Naive B cell (primary cell): Measurements from ENCODE around the gene DAAM2. TPM values are rescaled to one million over a fixed set of nuclear protein-coding genes. Genes with fewer than 3 reads are reported as not detected.

Experiments
- ATAC-seq, 2 donors: fragments of 150-1000 bp; cut with Tn5 transposase; 2 replicates each; pipeline ENCODE4 v1.10.0; 2021; ENCODE audit warnings: low read depth in 2 of 2, mild to moderate bottlenecking in 2 of 2, moderate library complexity in 2 of 2
- DNase-seq: peaks from one replicate; pipeline ENCODE4 v3.0.0; 2022
- H3K27ac Mint-ChIP-seq, 6 donors: one replicate each; pipeline ENCODE4 v1.8.0; 2020 to 2022; ENCODE audit warnings: mild to moderate bottlenecking in 6 of 6, mixed read lengths in 6 of 6, moderate library complexity in 5 of 6, inconsistent platforms in 2 of 6
- H3K27me3 Mint-ChIP-seq, 3 donors: one replicate each; pipeline ENCODE4 v1.8.0; 2021 to 2022; ENCODE audit warnings: mixed read lengths in 3 of 3, mild to moderate bottlenecking in 1 of 3
- H3K36me3 Mint-ChIP-seq, 2 donors: one replicate each; pipeline ENCODE4 v1.8.0; 2020 to 2022; ENCODE audit warnings: mixed read lengths in 2 of 2, inconsistent platforms in 1 of 2, mild to moderate bottlenecking in 1 of 2
- H3K4me1 Mint-ChIP-seq, 3 donors: one replicate each; pipeline ENCODE4 v1.8.0; 2020 to 2022; ENCODE audit warnings: mixed read lengths in 3 of 3, inconsistent platforms in 1 of 3, mild to moderate bottlenecking in 1 of 3, moderate library complexity in 1 of 3
- H3K4me3 Mint-ChIP-seq, 8 donors: one replicate each; pipeline ENCODE4 v1.8.0; 2020 to 2022; ENCODE audit warnings: mild to moderate bottlenecking in 8 of 8, mixed read lengths in 8 of 8, moderate library complexity in 8 of 8, inconsistent platforms in 2 of 8
- H3K9me3 Mint-ChIP-seq, 7 donors: one replicate each; pipeline ENCODE4 v1.8.0; 2020 to 2022; ENCODE audit warnings: mixed read lengths in 7 of 7, mild to moderate bottlenecking in 5 of 7, inconsistent platforms in 2 of 7, moderate library complexity in 1 of 7
- polyA plus RNA-seq, 6 donors: library from polyadenylated mRNA; unstranded; fragments of 300-500 nt; fragmentation: Illumina TruSeq; gene quantifications; one replicate each; pipeline ENCODE4 v1.2.3, GENCODE V29; 2021; ENCODE audit warnings: low read depth in 6 of 6

DAAM2 gene
- polyA plus RNA-seq, 6 donors from 2014 or later, result not detected

DNA sequence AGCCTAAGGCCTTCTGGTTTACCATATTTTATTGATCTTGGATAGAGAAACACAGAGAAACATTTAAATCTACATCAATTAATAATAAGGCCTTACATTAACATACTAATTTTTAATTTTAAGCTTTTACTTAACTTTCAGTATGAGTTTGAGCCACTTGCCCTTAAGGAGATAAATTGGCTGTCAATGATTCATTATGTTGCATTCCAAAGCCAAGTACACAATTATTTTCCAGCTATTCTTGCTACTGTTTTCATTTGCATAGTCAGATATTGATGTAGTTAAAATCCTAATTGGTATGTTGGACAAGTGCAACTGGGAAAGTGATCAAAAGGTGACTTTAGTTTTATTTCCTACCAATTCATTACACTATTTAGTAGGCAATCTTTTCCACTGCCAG is 83.9 kb downstream of the DAAM2 start:
- DNase-seq, result no peak
- no peak overlapping the region for H3K4me3 Mint-ChIP-seq
- H3K9me3 Mint-ChIP-seq, result peaks cover 0 to 6% (median 0%) of the 10 kb centered on the region in 7 donors
- no peaks in the 10 kb centered on the region for H3K4me1 Mint-ChIP-seq
- H3K36me3 Mint-ChIP-seq, result no peaks in the 10 kb centered on the region
- peaks cover 18 to 59% (median 32%) of the 10 kb centered on the region in 3 donors for H3K27me3 Mint-ChIP-seq
- H3K27ac Mint-ChIP-seq, result no peak overlapping the region
- ATAC-seq, result no peak

DNA sequence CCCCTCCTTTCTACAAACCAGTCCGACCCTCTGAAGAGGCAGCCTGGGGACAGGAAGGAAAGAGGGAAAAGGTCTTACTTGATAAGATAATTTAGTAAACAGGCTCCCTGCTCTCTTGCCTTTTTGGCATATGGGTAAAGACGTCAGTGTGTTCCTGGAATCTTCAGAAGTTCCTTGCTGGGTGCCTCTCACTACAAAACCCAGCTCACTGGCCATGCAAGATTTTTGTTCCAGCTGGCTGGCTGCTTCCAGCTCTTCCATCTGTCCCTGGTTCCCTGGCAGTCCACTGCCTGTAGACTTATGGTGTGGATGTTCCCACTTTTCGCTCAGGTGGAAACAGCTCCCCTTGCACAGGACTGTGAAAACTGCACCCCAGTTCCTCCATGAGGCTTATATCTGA is 84.7 kb downstream of the DAAM2 start:
- ATAC-seq (no peak), DNase-seq (no peak)
- Mint-ChIP-seq H3K36me3 (no peaks in the 10 kb centered on the region), H3K4me1 (no peaks in the 10 kb centered on the region), H3K9me3 (peaks cover 0 to 2% (median 0%) of the 10 kb centered on the region in 7 donors), H3K27me3 (peaks cover 18 to 52% (median 27%) of the 10 kb centered on the region in 3 donors), H3K4me3 (no peak overlapping the region), H3K27ac (no peak overlapping the region)

DNA sequence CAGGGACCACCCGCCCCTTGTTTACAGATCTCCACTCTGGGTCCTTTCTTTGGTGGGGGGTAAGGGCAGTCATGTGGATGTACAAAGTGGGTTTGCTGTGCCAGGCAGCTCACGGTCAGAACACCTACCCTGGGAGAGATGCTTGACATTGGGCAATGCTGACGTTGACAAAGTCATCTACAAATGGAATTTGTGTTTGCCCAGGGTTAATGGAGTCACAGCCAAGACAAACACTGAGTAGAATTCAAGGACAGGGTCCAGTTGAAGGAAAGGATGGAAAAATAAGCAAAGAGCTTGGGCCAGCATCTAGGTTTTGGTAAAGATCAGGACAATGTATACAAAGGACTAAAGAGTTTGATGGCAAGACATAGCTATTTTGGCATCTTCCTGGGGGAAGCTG is 87.4 kb downstream of the DAAM2 start:
- Mint-ChIP-seq H3K27ac (no peak overlapping the region), H3K4me3 (no peak overlapping the region), H3K9me3 (no peaks in the 10 kb centered on the region), H3K4me1 (no peaks in the 10 kb centered on the region), H3K27me3 (peaks cover 13 to 38% (median 19%) of the 10 kb centered on the region in 3 donors), H3K36me3 (no peaks in the 10 kb centered on the region)
- ATAC-seq, result no peak
- DNase-seq, result no peak

DNA sequence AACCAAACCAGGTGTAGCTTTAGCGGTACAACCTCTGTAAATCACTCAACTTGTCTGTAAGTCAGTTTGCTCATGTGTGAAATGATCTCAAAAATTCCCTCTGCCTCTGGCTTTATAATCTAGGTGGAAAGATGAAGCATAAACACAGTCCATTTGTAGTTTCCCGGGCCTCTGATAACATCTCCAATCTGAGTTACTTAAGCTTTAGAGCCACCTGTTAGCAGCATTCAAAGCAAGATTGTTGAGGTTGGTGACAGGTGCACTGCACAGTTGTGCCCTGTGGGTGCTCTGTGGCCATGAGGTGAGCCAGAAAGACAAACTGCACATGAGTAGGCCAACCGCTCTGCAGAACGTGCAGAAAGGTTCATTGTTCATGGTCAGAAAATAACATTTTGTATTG is 88.4 kb downstream of the DAAM2 start:
- Mint-ChIP-seq H3K9me3 (no peaks in the 10 kb centered on the region), H3K4me3 (no peak overlapping the region), H3K4me1 (no peaks in the 10 kb centered on the region), H3K36me3 (no peaks in the 10 kb centered on the region), H3K27me3 (peaks cover 13 to 27% (median 14%) of the 10 kb centered on the region in 3 donors), H3K27ac (no peak overlapping the region)
- no peak for DNase-seq
- no peak for ATAC-seq

DNA sequence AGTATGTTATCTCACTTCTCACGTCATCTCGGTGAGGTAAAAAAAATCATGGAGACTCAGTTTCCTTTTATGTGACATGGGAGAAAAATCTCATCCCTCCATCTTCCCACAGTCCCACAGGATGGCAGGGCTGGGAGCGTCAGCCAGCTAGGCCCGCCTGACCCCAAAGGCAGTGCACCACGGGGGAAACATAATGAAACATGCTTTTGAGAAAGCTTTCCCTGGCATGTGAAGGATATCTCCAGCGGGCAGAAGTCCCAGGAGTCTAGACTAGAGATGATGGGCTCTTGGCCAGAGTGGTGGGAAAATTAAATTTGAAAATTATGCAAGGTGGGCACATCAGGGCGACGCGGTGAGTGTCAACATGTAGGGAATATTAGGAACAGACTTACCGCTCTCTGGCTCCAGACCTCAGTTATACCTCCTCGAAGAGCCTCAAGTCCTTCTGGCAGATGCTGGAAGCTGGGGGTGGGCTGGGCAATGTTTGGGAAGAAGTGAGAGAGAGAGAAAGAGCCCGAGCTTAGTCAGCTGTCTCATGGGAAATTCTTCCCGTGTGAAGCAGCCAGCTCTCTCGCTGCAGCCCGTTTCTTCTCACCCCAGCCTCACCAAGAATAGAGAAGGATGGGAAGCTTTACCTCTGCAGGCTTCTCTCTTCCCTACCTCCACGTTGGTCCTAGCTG is 89.8 kb downstream of the DAAM2 start:
- Mint-ChIP-seq H3K27ac (no peak overlapping the region), H3K9me3 (no peaks in the 10 kb centered on the region), H3K4me3 (no peak overlapping the region), H3K36me3 (no peaks in the 10 kb centered on the region), H3K4me1 (no peaks in the 10 kb centered on the region), H3K27me3 (peaks cover 15 to 28% (median 18%) of the 10 kb centered on the region in 3 donors)
- ATAC-seq (no peak), DNase-seq (no peak)

DNA sequence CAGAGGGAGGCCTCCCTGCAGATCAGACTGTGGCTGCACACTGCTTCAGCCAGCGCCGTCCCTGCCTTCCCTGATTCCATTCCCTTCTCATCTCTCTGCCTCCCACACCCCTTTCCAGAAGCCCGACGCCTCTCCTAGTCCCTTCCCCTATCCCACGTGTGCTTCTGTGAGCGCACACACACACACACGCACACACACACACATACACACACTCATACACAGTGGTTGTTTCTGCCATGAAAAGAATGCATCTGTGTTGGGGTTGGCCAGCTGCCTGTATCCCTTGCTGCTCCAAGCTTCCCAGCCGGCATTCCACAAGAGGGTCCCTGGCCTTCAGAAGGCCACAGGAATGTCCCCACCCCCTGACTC is 90.3 kb downstream of the DAAM2 start:
- no peak overlapping the region for H3K4me3 Mint-ChIP-seq
- no peak for ATAC-seq
- no peak for DNase-seq
- no peaks in the 10 kb centered on the region for H3K4me1 Mint-ChIP-seq
- H3K36me3 Mint-ChIP-seq, result no peaks in the 10 kb centered on the region
- no peak overlapping the region for H3K27ac Mint-ChIP-seq
- H3K9me3 Mint-ChIP-seq, result no peaks in the 10 kb centered on the region
- H3K27me3 Mint-ChIP-seq, result peaks cover 11 to 23% (median 18%) of the 10 kb centered on the region in 3 donors

DNA sequence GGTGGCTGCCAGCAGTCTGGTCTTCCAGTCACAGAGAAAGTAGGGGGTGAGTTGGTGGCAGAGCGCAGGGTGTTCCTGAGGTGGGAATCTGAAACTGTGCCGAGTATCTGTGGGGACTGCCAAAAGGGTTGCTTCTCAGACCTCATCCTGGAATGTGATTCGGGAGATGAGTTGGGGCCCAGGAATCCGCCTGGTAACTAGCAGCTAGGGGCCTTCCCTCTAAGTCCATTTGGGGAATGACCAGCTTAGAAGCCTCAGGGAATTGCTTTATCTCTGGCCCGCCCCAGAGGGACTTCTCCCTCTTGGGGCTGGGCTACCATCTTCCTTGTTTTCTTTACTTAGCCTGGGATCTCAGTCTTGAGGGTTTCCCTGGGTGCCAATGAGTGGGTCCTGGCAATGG is 92.5 kb downstream of the DAAM2 start:
- H3K9me3 Mint-ChIP-seq, result no peaks in the 10 kb centered on the region
- H3K27ac Mint-ChIP-seq, result no peak overlapping the region
- DNase-seq (no peak), ATAC-seq (no peak)
- no peaks in the 10 kb centered on the region for H3K36me3 Mint-ChIP-seq
- peaks cover 21 to 32% (median 31%) of the 10 kb centered on the region in 3 donors for H3K27me3 Mint-ChIP-seq
- H3K4me1 Mint-ChIP-seq, result no peaks in the 10 kb centered on the region
- H3K4me3 Mint-ChIP-seq, result peak overlapping the region in 1 of 8 donors; percentile 36

DNA sequence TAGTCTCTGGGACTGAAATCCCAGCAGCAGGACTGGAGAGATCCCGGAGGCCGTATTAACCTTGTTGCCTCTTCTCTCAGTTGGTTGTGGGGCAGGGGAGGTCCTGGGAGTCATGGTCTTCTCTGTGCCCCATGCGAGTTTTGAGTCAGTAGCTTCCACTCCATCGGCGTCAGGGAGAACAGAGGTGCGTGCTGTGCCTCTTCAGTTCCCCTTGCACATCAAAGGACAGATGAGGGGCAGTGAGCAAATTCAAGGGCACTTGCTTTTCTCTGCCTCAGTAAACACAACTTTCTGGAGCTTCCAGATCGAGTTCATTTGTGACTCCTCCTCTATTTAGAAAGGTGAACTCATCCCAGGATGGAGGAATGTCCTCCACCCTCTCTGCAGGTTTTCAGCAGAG is 93.5 kb downstream of the DAAM2 start:
- DNase-seq (no peak), ATAC-seq (no peak)
- no peaks in the 10 kb centered on the region for H3K4me1 Mint-ChIP-seq
- no peak overlapping the region for H3K27ac Mint-ChIP-seq
- peaks cover 21 to 32% (median 31%) of the 10 kb centered on the region in 3 donors for H3K27me3 Mint-ChIP-seq
- no peaks in the 10 kb centered on the region for H3K9me3 Mint-ChIP-seq
- H3K4me3 Mint-ChIP-seq, result no peak overlapping the region
- H3K36me3 Mint-ChIP-seq, result no peaks in the 10 kb centered on the region

DNA sequence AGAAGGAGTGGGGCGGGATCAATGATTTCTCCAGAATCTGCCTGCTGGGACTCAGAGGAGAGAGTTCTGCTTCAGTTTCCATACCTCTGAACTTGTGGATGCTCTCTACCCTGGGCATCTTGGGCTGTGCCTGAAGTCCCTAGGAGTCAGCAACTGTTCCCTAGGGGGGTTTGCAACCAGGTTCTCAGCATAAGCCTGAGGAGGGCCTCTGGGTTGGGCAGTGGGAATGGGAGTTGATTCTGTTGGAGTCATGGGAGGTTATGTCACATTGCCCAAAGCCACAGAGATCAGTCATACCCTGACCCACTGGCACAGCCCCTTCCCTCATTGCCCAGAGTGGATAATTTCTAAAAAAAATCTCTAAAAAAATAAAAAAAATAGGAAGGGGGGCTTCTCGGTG is 94.7 kb downstream of the DAAM2 start:
- peaks cover 21 to 37% (median 32%) of the 10 kb centered on the region in 3 donors for H3K27me3 Mint-ChIP-seq
- DNase-seq, result no peak
- no peak overlapping the region for H3K27ac Mint-ChIP-seq
- no peaks in the 10 kb centered on the region for H3K4me1 Mint-ChIP-seq
- no peaks in the 10 kb centered on the region for H3K9me3 Mint-ChIP-seq
- ATAC-seq, result no peak
- H3K4me3 Mint-ChIP-seq, result no peak overlapping the region
- H3K36me3 Mint-ChIP-seq, result no peaks in the 10 kb centered on the region

DNA sequence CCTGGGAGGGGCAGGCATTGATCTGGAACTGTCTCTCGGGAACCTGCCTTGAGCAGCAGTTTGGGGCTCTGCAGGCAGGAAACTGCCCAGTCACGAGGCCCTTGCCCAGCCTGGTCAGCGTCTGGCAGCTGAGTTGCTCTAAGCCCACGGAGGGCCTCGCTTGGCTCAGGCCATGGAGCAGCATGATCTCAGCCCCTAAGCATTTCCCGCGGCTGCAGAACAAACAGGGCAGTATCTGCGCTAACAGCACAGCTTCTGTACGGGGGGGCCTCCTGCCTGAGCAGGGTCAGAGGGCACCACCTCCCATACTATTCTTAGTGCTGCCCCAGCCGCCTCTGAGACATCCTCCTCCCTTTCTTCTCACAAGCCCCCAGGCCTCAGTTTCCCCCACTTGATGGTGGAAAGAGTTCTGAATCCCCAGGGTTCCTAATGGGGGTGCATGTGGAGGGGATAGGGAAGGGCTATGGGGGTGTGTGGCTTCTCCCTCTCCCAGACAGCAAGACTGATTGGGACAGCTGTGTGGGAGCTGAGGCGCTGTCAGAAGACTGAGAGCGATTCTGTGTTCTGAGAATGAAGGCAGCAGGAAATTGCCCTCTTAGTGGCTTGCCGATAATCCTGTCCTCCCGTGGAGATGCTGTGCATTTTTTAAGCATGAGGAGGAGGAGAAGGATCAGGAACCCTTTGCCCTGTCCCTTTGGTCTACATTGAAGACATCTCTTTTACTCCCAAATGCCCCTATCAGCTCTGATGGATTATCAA is 95.7 kb downstream of the DAAM2 start:
- no peaks in the 10 kb centered on the region for H3K9me3 Mint-ChIP-seq
- H3K4me1 Mint-ChIP-seq, result no peaks in the 10 kb centered on the region
- peaks cover 25 to 43% (median 28%) of the 10 kb centered on the region in 3 donors for H3K27me3 Mint-ChIP-seq
- no peak overlapping the region for H3K4me3 Mint-ChIP-seq
- no peaks in the 10 kb centered on the region for H3K36me3 Mint-ChIP-seq
- DNase-seq (no peak), ATAC-seq (no peak)
- no peak overlapping the region for H3K27ac Mint-ChIP-seq

DNA sequence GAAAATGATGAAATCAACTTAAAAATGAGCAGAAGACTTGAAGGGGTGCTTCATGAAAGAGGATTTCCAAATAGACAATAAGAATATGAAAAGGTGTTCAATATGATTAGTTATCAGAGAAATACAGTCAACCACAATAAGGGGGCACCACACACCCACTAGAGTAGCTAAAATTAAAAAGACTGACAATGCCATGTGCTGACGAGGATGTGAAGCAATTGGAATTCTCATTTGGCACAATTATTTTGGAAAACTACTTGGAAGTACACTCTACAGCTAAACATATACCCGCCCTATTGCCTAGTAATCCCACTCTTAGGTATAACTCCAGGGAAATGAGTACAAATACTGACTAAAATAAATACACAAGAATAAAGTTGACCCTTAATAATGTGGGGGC is 97.1 kb downstream of the DAAM2 start:
- H3K36me3 Mint-ChIP-seq, result no peaks in the 10 kb centered on the region
- H3K27me3 Mint-ChIP-seq, result peaks cover 21 to 43% (median 28%) of the 10 kb centered on the region in 3 donors
- DNase-seq, result no peak

DNA sequence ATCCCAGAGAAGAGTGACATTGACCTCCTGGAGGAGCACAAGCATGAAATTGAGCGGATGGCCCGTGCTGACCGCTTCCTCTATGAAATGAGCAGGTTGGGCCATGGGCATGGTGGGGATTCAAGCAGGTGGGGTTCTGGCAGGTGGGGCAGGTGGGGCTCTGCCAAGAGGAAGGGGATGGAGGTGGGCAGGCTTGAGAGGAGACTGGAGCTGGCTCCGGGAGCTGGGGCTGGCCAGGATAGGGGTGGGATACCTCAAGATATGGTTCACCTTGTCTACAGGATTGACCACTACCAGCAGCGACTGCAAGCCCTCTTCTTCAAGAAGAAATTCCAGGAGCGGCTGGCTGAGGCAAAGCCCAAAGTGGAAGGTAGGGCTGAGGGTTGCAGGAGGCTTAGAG is 99.2 kb downstream of the DAAM2 start:
- Mint-ChIP-seq H3K4me3 (no peak overlapping the region), H3K9me3 (no peaks in the 10 kb centered on the region), H3K36me3 (no peaks in the 10 kb centered on the region), H3K27me3 (peaks cover 16 to 35% (median 24%) of the 10 kb centered on the region in 3 donors), H3K4me1 (no peaks in the 10 kb centered on the region), H3K27ac (no peak overlapping the region)
- DNase-seq (no peak), ATAC-seq (no peak)

More for the DNA sequence above, 97.1 kb downstream of the DAAM2 start:
- H3K4me1 Mint-ChIP-seq, result no peaks in the 10 kb centered on the region
- no peak overlapping the region for H3K4me3 Mint-ChIP-seq
- ATAC-seq, result no peak
- H3K9me3 Mint-ChIP-seq, result no peaks in the 10 kb centered on the region
- no peak overlapping the region for H3K27ac Mint-ChIP-seq

DNA sequence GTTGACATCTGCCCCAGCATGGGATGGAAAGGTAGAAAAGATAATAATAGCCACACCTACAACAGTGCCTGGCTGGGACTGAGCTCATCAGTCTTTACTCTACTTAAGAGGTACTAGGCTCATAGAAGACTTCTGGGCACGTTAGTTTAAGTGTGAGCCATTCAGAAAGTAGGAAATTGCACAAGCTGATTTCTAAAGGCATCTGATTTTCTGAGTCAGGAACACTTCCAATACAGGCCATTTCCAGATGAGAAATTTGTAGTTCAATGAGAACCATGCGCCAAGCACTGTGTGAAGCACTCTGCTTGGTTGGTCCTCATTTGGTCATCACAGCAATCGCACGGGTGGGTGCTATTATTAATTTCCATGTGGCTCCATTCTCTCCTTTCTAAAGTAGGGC is 99.8 kb downstream of the DAAM2 start:
- no peaks in the 10 kb centered on the region for H3K9me3 Mint-ChIP-seq
- H3K4me3 Mint-ChIP-seq, result no peak overlapping the region
- DNase-seq (no peak), ATAC-seq (no peak)
- H3K27me3 Mint-ChIP-seq, result peaks cover 17 to 33% (median 22%) of the 10 kb centered on the region in 3 donors
- no peak overlapping the region for H3K27ac Mint-ChIP-seq
- no peaks in the 10 kb centered on the region for H3K4me1 Mint-ChIP-seq
- H3K36me3 Mint-ChIP-seq, result no peaks in the 10 kb centered on the region

DNA sequence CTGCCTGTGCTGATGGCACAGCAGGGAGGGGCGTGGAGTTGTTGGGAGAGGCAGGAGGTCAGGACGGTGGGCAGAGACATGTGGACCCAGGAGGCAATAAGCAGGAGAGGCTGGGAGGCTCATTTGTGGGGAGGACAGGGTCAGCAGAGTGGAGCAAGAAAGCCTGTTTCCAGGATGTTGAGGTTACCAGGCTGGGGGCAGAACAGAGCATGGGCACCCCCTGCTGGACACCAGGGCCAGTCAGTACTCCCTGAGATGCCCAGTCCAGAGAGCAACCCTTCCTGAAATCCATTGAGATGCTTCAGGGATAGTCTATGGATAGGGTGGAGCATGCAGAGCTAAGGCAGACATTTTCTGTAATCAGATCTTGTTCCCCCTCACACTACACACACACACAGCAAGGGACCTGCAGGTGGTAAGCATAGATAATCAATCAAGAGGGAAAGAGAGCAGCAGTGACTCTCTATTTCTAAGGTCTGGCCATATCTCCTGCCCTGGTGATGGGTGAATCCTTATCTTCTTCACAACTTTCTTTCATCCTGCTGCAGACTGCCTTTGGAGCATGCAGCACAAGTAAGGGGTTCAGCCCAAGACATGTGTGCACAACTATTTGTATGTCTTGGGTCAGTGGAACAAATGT is 100.4 kb downstream of the DAAM2 start:
- no peak for ATAC-seq
- DNase-seq, result no peak
- H3K27ac Mint-ChIP-seq, result no peak overlapping the region

More for the DNA sequence above, 100.4 kb downstream of the DAAM2 start:
- Mint-ChIP-seq H3K4me1 (peaks cover 0 to 5% (median 1%) of the 10 kb centered on the region in 3 donors), H3K36me3 (no peaks in the 10 kb centered on the region), H3K9me3 (no peaks in the 10 kb centered on the region), H3K27me3 (peaks cover 23 to 34% (median 27%) of the 10 kb centered on the region in 3 donors), H3K4me3 (no peak overlapping the region)
